Tibial nerve (tissue), 3 donors: Measurements from ENCODE around the gene HOXD9.

Experiments
- CTCF ChIP-seq, 5 experiments: fragments of 200-600 bp in 3 of 5; fragments of 450-650 bp in 2 of 5; sonication (generic) in 3 of 5; IDR thresholded peaks; one replicate each; pipeline ENCODE4 v1.5.1; 2016 to 2019; ENCODE audit warnings: antibody characterized with exemption in 5 of 5, mild to moderate bottlenecking in 3 of 5, moderate library complexity in 2 of 5
- POLR2A ChIP-seq, 2 donors: fragments of 450-650 bp; IDR thresholded peaks; one replicate each; pipeline ENCODE4 v1.6.1; 2017; ENCODE audit warnings: antibody characterized with exemption in 2 of 2, mild to moderate bottlenecking in 2 of 2, moderate library complexity in 2 of 2

DNA sequence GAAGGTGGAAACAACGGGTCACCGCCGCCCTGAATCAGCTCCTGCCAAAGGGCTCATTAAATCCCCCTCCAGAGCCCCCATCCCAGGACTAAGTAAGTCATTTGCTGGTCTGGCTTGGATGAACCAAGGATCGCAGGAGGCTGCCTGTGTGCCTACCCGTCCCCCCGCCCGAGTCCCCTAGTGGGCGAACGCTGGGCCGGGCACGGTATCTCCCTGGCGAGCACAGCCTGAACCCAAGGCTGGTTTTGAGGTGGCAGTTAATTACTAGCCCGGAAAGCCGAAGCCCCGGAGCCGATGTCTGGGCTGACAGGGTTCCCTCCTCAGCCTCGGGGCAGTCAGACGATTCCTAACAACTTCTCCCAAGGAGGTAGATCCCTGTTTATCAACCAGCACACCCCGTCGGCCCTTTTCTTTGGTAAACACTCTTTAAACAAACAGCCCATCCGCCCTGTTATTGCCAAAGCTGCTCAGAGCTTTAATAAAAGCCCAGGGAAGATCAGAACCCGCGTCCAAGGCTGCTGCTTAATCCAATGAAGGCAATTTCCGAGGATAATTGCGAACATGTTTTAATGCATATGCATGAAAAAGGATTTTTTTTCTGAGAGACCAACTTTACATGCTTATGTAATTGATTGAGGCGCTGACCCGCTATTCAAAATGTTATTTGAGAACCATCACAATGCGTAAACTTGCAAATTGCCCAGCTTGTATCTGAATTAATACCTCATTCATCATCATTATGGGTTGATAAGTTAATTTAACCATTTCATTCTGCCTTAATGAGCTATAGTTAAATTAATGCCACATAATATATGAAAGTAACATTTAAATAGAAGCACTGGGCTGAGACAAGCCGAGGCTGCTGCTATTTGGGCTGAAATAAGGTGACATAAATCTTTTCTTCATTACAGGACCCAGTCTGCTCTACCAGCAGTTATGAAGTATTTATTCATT lies 49.3 kb upstream of the HOXD9 start:
- TF ChIP-seq POLR2A (IDR thresholded peaks at IDR 0.05): no peak
- no peak for TF ChIP-seq CTCF (IDR thresholded peaks at IDR 0.05)
